Stimulated activated CD8-positive, alpha-beta memory T cell treated with anti-CD3 and anti-CD28 coated beads, Interleukin-7, amount 100 ng/mL, for 24 hours (primary cell): ENCODE data around the gene ZBTB7B.
"Not testable (repeated sequence)": the region's sequence is repeated elsewhere in the genome, so short reads cannot be mapped to it uniquely, and the experiment has no call there.

Experiments
- DNase-seq: peaks from one replicate; pipeline ENCODE4 v3.0.0-alpha.2; 2020; ENCODE audit warnings: low read depth

ZBTB7B gene

GRCh38 chr1:154989195-154989860 is 13.3 kb upstream of the ZBTB7B start:
- DNase-seq = no peak

GRCh38 chr1:154990276-154990675 is 12.3 kb upstream of the ZBTB7B start:
- DNase-seq = no peak

DNA sequence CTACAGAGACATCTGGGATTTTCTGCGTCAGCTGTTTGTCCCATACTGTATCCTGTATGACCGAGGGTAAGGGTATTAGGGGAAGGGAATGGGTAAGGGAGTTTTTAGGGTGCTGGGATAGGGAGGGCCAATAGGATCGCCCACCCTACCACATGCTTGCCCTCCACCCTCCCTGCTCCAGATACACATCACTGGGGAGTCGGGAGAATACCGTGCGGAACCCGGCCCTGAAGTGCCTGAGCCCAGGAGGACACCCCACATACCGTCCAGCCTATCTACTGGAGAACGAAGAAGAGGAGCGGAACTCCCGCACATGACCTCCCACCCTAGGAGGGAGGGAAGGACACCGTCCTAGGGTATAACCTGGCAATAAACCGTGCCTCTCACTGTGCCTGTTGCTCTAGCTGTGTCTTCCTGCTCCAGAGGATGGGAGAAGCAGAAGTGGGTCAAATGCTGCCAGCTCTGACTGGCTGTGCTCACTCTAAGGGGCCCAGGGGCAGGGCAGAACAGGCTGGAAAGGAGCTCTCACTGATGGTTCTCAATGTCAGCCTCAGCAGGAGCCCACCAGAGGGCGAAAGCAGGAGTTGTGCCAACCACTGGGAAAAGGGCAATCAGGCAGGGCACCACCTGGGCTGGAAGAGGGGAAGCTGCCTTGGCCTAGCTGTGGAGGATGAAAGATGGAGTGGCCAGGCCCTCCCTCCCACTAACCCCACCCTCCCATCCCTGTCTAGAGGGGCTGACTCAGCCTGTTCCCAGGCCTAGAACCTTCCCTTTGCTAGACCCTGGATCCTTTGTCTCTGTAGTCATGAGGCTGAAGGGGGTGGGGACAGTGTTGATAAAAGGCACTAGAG is 9.7 kb upstream of the ZBTB7B start:
- DNase-seq = no peak

DNA sequence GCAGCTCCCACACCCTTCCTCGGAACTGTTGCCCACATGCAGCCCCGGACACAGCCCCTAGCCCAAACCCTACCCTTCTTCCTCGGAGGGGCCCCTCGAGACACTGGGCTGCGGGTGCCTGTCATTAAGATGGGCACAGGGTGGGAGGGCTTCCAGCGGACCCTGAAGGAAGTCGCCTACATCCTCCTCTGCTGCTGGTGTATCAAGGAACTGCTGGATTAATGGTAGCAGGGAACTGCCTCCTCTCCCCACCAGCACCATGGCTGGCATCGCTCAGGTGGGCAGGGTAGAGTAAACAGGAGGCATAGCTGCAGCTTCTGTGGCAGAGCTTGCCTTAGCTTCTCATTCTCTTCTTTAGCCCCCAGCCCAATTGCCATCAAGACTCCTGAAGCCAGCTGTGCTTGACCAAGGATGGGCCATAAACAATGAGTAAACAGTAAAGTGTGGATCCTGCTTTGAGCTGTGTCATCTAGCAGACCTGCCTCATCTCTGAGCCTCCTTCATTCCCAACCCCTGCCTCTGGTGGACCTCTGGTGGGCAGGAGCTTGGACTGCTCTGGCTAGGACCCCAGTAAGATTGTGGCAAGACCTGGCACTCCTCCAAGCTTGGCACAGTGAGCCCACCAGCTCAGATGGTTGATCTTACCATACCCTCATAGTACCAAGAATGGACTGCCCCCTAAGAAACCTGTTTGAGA is 8.9 kb upstream of the ZBTB7B start, which contains the start of gene LENEP:
Gene LENEP, plus strand, starts transcription at position 15 of the 697 bp plus-strand sequence. Its CDS starts 22 bp downstream, at position 37.
- DNase-seq = no peak

GRCh38 chr1:154994269-154994587 is 8.4 kb upstream of the ZBTB7B start:
- no peak for DNase-seq

GRCh38 chr1:154994591-154994990 is 8.0 kb upstream of the ZBTB7B start:
- no peak for DNase-seq

GRCh38 chr1:154995301-154995983 is 7.2 kb upstream of the ZBTB7B start:
- not testable (repeated sequence) for DNase-seq

- DNase-seq = no peak
Measured at GRCh38 chr1:154996966-154997701, 5.5 kb upstream of the ZBTB7B start.

GRCh38 chr1:154998201-154998780 is 4.3 kb upstream of the ZBTB7B start:
- DNase-seq = no peak

DNA sequence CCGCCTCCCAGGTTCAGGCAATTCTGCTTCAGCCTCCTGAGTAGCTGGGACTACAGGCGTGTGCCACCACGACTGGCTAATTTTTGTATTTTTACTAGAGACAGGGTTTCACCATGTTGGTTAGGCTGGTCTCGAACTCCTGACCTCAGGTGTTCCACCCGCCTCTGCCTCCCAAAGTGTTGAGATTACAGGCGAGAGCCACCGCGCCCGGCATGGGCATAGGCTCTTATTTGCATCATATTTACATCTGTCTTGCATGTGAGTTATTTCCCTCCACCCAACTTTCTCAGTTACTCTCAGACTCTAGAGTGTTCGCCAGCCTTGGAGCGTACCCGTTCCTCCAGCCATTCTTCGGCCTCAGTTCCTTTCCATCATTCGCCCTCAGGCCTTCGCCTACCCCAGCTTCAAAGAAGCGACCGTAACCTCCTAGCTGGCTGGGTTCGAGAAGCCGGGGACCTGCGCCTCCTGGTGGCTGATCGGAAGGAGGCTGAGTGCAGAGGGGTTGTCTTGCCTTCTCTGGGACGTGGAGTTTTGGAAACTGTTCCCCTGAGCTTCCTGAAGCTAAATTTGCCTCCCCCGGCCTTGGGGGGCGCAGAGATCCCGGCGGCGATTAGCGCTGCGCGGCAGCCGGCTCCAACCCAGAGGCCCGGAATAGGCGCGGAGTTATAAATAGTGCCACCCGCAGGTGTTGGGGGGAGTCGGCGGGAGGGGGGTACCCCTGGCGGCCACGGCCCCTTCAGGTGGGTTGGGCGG is 3.6 kb upstream of the ZBTB7B start:
- DNase-seq = no peak

DNA sequence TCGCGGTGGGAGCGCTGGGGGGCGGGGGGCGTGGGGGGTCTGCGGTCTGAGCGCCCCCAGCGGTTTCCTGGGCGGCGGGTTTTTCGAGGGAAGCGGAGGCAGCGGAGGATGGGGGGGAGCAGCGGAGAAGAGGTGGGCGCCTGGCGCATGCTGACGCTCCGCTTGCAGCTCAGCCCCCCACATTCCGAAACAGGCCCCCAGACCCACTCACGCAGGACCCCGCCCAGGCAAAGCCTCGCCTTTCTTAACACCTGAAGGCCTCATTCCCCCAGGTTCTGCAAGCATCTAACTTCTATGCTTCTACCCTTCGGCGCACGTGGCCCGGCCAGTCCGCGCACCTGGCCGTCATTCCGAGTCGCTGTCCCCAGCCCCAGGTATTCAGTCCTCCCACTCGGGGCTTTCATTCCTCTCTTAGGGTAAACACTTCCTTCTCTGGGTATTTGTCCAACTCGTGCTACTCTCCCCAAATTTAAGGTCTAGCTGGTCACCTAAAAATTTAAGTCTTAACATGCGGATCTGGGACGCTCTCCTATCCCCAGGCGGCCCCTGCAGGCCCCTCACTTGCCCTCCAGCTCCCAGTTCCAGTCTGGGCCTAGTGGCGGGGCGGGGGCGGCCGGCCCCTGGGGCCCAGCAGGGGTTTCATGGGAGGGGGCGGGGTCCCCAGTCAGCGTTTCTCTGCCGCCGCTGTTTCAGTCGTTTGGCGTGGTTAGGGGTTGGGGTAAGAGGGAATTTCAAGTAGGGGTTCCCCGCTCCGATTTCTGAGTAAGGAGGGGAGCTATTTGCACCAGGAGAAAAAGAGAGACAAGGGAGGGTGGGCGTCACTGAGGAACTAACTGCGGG is 2.8 kb upstream of the ZBTB7B start:
- no peak for DNase-seq

GRCh38 chr1:155000411-155000725 is 2.2 kb upstream of the ZBTB7B start:
- DNase-seq = no peak

DNA sequence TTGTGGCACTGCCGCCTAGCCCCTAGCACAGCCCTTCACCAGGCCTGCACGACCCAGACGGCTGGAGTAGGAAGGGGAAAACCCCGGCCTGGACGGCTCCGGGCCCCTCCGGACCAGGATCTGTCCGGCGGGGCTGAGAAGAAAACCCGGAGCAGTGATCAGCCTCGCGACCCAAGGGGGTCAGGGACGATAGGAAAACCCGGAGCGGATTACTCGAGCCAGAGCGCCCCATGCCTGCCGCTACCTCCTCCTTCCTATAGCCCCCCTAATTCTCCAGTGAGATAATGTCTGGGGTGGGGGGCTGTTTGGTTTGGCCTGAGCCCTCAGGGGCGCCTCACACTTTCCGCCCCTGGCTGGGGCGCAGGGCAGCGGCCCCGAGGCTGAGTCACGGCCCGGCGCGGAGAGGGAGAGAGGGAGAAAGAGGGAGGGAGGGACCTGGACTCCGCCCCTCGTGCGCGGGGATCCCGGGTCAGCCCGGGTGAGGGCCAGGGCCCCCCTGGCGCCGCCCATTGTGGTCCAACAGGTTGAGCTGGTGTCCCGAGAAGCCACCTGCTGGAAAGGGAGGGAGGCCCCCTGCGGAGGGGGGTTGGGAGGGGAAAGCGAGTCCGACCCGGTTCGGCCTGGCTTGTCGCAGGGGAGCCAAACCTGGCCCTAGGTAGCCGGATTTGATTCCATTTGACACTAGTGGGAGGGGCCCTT is 1.7 kb upstream of the ZBTB7B start:
- peak; percentile 62 for DNase-seq

DNA sequence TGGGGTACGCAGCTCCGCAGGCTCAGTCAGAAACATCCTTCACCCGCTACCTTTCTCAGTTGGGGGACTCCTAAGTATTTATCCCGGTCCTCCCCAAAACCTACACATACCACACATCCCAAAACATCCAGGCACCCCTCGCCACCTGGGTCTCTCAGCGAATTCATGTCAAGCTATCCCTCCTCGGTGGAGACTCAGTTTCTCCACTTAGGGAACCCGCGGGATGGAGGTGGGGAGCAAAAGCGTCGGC is 1.3 kb upstream of the ZBTB7B start:
- DNase-seq = no peak

GRCh38 chr1:155001675-155002463 is 733 bp upstream of the ZBTB7B start:
- DNase-seq = peak; percentile 98

DNA sequence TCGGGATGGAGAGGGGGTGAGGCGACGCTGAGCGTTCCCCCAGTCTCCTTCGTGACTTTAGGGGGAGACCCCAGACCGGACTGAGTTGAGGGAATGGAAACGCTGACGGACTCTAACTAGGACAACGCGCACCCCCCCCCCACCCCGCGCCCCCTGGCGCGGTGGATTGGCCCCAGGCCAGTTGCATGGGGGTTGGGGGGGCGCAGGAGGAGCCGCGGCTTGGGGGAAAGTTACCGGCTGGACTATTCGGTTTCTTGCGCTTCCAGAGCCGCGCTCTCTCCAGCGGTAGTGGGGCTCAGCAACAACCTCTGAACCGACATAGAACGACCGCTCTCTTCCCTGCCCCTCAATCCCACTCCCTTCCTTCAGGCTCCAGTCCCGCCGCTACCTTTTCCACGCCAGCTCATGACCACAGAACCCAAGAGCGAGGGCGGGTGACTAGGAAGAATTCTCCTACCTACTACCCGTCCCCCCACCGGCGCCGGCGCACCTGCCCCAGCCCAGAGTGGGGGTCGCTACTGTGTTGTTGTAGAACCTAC is 694 bp downstream of the ZBTB7B start:
- DNase-seq = no peak

DNA sequence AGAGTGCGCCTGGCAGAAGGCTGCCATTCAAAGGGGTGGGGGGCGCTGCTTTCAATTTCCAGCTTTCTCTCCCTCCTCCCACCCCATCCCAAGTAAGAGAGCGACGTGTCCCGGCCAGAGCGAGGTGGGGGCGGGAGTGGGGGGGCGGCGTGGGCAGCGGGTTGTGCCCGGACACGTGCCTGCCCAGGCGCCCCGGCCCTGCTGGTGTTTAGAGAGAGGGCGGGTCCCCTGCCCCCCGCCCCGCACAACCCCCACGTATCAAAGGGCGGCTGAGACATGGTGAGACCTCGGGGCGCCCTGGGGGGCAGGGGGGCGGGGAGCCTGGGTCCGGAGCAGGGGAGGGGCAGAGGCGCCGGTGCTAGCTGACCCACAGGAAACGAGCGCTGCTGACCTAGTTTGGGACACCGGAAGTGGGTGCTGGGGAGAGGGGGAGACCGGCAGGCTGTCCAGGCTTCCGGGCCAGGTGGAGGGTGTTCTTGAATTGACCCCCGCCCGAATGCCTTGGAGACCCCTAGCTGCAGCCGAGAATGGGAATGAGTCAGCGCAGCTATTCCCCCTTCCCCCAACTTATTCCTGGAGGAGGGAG is 1.3 kb downstream of the ZBTB7B start:
- DNase-seq = no peak
